GM18498 (cell line): Measurements from ENCODE around the gene TBC1D14.
"Not testable (repeated sequence)": the region's sequence is repeated elsewhere in the genome, so short reads cannot be mapped to it uniquely, and the experiment has no call there.

ENCODE experiments used
- ATAC-seq: cut with Tn5 transposase; IDR thresholded peaks from one replicate; pipeline ENCODE4 v1.9.1; 2021; ENCODE audit warnings: mild to moderate bottlenecking, moderate library complexity; ENCODE audit not compliant: unreplicated experiment

TBC1D14 gene

DNA sequence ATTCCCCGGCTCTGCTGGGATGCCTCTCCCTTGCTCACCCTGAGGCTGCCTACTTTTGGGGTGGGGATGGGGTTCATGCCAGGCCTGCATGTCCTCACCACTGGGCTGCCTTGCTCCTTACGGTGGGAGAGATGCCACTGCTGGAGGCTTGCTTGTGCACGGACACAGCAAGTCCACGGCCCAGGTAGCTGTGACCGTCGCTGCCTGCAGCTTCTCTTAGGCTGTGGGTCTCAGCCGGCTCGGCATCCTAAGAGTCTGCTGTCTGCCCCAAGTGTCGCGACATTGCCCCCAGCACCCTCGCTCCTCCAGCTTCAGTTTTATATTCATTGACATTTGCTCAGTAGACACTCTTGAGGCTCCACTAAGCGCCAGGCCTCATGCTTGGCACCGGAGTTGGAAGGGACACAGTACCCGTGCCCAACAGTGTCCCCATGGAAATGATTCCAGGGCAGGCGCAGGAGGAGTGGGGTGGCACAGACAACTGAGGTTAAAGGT is 58.3 kb downstream of the TBC1D14 start:
- no peak for ATAC-seq

DNA sequence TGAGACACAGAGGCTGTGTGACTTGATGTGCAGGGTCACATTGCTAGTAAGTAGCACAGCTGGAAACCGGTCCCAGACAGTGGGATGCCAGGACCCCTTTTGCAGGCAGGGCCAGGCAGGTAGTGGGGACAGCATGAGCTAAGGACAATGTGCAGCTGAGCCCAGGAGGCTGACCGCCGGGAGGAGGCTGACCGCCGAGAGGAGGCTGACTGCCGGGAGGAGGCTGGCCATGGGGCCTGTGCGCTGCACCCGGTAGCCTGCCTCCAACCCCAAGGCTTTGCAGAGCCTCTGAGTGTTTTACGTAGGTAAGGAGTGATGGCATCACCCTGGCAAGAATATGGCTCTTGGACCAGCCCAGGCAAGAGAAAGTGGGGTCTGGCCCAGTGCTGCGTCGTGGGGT is 58.9 kb downstream of the TBC1D14 start:
- no peak for ATAC-seq

DNA sequence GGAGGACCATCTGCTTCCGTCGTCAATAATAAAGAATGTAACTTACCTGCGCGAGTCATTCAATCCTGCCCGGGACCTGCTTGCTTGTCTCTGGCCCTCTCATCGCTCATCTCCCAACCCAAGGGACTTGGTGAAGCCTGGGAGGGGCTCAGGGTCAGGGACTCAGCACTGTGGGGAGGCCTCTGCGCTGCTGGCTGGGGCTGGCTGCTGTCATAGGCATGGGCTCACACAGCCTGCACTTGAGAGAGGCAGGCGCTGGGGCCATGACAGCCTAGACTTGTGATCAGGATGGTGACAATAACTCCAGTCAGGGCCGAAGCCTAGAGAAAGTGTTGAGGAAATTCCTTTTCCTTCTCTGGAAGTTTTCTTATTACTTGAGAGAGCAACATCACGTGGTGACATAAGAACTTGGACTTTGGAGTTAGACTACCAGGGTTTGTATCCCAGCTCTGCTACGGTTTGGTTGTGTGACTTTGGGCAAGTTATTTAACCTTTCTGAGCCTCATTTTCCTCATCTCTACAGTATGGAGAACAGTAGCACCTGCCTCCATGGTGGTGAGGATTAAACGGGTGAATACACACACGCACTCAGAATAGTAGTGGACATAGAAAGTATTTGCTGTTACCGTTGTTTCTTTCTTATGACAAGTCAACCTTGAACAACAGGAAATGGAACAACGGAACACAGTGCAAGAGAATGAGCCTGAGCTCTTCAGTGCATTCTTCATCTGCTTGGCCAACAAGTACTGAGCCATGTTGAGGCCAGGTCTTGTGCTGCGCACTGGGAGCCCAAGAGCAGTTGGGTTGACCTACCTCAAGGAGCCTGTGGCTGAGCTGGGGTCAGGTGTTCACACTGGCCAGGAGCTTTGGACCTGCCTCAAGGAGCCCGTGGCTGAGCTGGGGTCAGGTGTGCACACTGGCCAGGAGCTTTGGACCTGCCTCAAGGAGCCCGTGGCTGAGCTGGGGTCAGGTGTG is 60.5 kb downstream of the TBC1D14 start:
- ATAC-seq, result peak; percentile 84

DNA sequence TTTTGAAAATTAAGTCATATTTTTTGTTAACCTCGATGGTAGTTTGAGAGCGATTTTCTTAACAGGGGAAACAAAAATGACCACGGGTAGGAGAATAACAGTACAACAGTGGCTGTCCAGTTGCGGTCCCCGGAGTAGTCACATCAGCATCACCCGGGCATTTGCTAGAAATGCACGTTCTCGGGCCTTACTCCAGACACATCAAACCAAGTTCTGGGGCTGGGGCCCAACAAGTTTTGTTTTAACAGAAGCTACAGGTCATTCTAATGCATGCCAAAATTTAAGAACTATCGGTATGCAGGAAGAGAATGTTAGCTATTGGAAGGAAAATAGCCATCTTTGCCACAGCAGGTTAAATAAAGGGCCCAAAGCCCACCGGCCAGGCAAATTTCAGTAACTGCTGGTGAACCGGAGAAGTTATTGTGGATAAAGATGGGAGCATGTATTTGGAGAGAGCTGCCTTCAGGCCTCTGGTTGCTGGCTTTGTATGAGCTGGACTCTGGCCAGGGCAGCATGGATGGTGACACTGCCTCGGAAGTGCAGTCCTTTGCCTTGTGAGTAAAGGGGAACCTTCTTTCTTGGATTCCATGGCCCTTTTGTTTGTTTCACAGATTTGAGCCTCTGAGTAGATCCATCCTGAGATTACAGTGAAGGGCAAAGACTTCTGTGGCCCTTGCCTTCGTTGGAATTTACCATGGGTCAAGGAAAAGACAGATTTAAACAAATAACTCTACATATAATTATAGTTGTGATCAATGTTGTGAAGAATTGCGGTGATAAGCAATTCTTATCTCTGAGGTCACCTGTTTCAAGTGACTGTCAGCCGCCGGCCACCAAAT is 62.1 kb downstream of the TBC1D14 start:
- ATAC-seq, result no peak

DNA sequence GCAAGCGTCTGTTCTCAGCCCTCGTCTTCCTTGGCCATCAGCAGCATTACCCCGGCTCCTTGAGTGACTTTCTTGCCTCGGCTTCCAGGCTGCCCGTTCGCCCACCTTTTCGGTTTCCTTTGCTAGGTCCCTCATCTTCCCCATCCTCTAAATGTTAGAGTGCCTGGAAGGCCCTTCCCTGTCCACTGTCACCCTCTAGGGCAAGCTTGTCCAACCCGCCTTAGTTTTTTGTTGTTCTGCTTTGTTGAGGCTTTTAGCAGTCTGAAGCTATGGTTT is 62.7 kb downstream of the TBC1D14 start:
- ATAC-seq, result no peak

DNA sequence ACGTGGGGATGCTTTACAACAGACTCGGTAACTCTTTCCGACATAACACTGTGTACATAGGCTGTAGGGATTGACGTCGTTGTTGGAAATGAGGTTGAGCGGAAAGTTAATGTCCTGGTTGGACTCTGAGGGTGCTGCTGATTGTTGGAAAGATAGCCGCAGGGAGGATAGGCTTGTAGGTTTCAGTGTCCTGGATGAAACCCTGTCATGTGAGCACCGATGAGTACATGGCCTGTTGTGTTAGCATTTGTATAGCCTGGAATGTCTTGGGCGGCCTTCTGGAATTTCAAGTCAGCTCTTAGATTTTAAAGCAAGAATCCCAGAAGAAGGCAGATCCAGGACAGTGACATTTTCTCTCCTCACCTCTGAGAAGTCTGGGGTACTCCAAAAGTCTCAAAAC is 63.3 kb downstream of the TBC1D14 start:
- ATAC-seq, result no peak

GRCh38 chr4:6974138-6974848 is 64.7 kb downstream of the TBC1D14 start:
- peak; percentile 78 for ATAC-seq

DNA sequence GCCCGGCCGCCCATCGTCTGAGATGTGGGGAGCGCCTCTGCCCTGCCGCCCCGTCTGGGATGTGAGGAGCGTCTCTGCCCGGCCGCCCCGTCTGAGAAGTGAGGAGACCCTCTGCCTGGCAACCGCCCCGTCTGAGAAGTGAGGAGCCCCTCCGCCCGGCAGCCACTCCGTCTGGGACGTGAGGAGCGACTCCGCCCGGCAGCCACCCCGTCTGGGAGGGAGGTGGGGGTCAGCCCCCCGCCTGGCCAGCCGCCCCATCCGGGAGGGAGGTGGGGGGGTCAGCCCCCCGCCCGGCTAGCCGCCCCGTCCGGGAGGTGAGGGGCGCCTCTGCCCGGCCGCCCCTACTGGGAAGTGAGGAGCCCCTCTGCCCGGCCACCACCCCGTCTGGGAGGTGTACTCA is 68.2 kb downstream of the TBC1D14 start:
- ATAC-seq, result not testable (repeated sequence)

DNA sequence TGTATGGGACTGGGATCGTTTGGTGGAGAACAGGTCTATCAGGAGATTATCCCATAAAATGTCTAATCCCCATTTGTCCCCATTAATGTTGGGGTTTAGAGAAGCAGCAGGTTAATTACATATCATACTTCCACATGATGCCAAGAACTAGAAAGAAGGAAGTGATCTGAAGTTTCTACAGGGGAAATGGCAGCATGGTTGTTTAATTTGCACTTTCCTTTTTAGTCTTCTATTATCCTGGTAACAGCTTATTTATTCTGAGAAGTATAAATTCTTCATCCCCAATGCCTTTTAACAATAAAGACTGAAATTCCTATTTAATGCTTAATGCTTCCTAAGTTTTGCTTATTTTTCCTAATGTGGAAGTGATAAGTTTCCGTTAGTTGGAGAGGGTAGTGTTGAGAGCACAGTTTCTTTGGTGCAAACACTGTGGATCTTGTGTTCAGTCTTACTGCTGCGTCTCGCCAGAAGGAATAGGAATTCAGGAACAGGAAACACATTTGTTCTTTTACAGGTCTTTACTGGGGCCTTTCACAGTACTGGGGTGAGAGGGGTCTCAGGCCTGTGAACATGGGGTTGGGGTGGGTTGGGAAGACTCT is 74.0 kb downstream of the TBC1D14 start:
- ATAC-seq, result no peak

DNA sequence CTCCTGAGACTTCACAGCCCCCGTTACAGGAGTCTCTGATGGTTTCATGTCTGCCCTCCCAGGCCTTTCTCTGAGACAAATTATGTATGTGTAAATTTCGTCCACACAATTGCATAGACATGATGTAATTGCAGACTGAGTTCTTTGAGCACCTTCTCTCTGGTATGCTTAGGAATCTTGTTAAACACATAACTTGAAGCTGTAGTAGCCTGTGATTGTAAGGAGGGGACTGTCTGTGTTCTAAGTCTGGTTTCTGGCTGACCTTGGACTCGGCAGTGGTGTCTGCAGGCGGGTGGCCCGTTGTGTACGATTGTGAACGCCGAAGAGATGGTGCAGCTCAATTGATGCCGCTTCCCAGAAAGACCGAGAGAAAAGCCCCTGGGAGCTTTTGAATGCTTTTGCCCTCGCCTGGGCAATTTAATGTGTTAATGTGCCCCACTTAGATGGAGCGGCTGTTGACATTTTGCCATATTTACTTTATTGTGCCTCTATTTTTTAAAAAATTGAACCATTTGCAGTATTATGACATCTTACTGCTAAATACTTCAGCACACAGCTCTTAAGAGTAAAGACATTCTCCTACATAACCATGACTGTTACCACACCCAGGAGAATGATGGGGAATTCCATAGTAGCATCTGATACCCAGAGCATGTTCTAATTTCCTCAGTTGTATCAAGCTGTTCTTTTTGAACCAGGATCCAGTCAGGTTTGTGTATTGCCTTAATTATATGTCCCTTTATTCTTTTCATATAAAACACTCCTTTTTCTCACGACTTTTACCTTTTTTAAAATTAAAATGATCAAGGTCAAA is 75.2 kb downstream of the TBC1D14 start:
- ATAC-seq, result no peak

- peak; percentile 22 for ATAC-seq
These were observed 76.6 kb downstream of the TBC1D14 start for GRCh38 chr4:6986072-6986780.

DNA sequence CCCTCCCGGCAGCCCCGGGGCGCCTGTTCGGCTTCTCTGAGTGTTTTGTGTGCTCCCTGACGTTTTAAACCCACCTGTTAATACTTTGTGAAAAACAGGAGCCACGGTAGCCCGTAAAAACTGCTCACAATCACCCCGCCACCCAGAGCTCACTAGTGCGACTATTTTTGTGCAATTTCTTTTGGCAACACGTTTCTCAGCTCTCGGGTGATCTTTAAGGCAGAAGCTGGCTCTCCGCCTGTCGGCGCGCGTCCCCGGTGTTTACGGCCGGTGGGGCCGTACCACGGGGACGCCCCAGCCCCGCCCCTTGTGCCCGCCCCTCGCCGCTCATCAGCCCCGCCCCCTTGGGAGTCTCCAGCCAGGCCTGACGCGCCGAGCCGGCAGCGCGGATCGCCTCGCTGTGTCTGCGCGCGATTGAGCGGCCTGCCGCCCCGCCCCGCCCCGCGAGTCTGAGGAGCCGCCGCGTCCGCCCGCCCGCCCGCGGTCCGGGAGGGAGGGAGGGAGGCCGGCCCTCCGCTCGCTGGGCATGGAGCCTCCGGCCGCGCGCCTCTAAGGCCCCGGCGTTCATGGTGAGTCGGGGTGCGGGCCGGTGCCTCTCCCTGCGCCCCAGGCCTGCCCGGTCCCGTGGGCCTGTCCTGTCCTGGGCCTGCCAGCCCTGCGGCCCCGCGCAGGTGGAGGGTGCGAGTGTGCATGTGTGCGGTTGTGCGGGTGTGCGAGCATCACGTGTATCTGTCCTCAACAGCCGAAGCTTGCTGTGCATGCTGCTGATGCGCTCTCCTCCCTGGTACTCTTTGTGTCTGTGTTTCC is 77.4 kb downstream of the TBC1D14 start:
- ATAC-seq, result peak; percentile 83

DNA sequence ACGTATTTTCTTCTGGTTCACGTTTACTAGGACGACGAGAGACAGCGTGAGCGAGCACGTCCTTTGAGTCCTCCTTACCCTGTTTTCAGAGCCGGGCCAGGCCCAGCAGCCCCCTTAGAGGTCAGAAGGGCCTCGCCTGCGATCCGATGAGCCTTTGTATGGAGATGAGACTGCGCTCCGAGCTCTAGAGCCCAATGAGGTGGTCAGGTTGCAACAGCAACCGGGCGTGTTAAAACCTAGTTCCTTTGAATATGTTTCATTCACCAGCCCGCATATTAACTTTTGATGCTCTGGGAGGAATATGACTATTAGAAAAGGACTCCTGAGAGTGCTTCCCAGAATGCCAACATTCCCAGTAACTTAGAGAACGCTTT is 77.9 kb downstream of the TBC1D14 start:
- ATAC-seq, result no peak

DNA sequence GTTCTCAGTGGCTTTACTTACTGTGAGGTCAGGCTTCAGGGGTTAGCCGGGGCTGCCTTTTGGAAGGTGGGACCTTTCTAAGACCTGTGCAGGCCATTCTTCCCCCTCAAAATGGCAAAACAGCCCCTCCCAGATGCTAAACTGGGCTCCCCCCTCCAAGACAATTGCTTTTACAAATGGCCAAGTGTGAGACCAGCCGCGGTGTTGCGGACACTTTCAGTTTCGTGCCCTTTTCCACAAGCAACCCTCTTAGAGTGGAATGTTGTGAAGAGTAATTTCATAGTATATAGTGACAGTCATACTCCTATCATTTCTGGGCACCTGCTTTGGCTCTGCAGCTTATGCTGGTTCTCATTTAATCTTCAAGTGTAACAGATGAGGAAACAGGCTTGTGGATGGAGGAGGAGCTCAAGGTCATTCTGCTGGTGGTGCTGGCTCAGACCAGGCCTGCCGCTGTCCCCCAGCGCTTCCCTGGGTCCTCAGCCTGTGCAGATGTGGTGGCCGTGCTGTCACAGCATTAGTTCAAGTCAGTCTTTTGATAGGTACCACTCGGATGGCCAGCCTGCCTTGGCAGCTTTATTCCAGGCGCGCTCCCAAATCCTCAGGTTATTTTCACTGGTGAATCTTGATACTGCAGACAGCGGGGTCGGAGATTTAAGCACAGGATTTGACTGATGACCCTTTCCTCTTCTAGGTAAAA is 78.5 kb downstream of the TBC1D14 start:
- ATAC-seq, result no peak

GRCh38 chr4:6989331-6989923 is 79.8 kb downstream of the TBC1D14 start:
- no peak for ATAC-seq

DNA sequence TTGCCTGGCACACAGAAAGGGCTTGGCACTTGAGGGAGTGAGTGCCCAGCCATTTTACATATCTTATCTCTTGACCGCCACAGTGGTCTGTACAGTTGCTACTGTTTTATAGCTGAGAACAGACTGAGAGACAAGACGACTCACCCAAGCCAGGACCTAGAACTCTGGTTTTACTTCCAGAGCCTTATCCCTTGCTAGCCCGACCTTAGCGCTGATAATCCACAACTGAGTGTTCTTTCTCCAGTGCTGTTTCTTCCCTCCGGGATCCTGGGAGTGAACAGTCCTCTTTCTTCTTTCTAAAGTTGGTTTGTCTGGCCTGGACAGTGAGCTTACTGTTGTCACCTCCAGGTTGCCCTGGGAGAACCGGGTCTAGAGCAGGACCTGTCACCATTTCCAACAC is 81.0 kb downstream of the TBC1D14 start:
- no peak for ATAC-seq

DNA sequence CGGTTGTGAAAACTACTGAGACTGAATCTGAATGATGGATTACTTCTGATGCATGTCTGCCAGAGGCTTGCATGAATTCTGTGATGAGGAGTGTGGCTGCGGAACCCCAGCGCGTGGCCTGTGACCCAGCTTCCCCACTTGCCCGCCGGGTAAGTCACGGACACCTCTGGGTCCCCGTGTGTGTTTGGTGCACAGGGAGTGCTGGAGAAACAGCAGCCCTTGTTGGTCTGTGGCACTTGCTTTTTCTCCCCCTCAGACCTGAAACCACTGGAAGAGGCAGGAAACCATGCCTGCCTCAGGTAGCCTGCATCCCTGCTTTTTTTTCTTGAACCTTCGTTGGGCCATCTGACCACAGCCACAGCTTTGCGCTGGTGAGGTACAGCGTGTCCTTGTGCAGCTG is 81.6 kb downstream of the TBC1D14 start:
- ATAC-seq, result no peak
